ENCODE results near the gene TBC1D24.
"Not testable (repeated sequence)": the region's sequence is repeated elsewhere in the genome, so short reads cannot be mapped to it uniquely, and the experiment has no call there.

The TBC1D24 gene

GRCh38 chr16:2551420-2551889 is 76.5 kb downstream of the TBC1D24 start:
- not testable (repeated sequence) for H3K27me3 ChIP-seq (ENCODE audit: insufficient read depth, low read depth, severe bottlenecking); H3K4me3 ChIP-seq (ENCODE audit: low read depth, low read length); H3K27ac ChIP-seq; H3K9me3 ChIP-seq (ENCODE audit: severe bottlenecking); DNase-seq; H3K36me3 ChIP-seq
- TF ChIP-seq, protein P1, sequence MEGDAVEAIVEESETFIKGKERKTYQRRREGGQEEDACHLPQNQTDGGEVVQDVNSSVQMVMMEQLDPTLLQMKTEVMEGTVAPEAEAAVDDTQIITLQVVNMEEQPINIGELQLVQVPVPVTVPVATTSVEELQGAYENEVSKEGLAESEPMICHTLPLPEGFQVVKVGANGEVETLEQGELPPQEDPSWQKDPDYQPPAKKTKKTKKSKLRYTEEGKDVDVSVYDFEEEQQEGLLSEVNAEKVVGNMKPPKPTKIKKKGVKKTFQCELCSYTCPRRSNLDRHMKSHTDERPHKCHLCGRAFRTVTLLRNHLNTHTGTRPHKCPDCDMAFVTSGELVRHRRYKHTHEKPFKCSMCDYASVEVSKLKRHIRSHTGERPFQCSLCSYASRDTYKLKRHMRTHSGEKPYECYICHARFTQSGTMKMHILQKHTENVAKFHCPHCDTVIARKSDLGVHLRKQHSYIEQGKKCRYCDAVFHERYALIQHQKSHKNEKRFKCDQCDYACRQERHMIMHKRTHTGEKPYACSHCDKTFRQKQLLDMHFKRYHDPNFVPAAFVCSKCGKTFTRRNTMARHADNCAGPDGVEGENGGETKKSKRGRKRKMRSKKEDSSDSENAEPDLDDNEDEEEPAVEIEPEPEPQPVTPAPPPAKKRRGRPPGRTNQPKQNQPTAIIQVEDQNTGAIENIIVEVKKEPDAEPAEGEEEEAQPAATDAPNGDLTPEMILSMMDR (IDR thresholded peaks at IDR 0.05; ENCODE audit: low read depth, low read length): peak; percentile 6; the same call in 1 of the 2 replicates

DNA sequence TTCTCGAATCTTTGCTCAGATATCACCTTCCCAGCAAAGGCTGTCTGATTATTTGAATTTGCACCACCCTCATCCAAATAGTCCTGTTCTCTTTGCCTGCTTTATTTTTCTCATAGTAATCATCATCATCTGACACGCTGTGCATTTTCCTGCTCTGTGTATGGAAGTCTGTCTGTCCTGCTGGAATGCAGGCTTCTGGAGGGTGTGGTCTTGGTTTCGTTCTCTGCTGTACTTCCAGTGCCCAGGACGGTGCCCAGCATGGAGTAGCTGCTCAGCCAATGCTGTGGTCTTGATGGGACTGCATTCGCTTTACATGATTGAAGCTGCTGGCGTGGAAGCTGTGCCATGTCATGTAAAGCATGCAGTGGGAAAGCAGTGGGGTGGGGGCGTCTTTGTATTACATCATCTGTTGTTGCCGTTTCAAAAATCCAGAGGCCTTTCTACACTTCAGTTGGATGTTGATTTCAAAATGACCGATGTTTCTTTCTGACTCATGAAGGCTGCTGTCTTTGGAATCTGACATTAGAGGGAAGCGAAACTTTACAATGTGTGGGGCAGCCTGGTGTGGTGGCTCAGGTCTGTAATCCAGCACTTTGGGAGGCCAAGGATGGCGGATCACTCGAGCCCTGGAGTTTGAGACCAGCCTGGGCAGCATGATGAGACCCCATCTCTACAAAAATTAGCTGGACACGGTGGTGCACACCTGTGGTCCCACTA is 79.9 kb downstream of the TBC1D24 start:
- H3K36me3 ChIP-seq; H3K4me3 ChIP-seq (ENCODE audit: low read depth, low read length); H3K27ac ChIP-seq; H3K27me3 ChIP-seq (ENCODE audit: insufficient read depth, low read depth, severe bottlenecking); H3K9me3 ChIP-seq (ENCODE audit: severe bottlenecking); DNase-seq: not testable (repeated sequence)
